ENCODE results near the gene ATG13.

- TF ChIP-seq CTCF (IDR thresholded peaks at IDR 0.05) (no peak), POLR2A (IDR thresholded peaks at IDR 0.05) (no peak), POLR2AphosphoS5 (IDR thresholded peaks at IDR 0.05) (no peak)
Measured at GRCh38 chr11:46582588-46582987, 34.8 kb upstream of the ATG13 start.
